IMR-90 (cell line): ENCODE measurements around the gene FNIP1. TPM values are rescaled to one million over a fixed set of nuclear protein-coding genes. Genes with fewer than 3 reads are reported as not detected.

ENCODE experiments used
- ATAC-seq: fragments of 200-7000 bp; cut with Tn5 transposase; 2 replicates; pipeline ENCODE4 v1.9.1; 2020; ENCODE audit warnings: low read depth, mild to moderate bottlenecking, moderate library complexity
- BruUV-seq: library from RNA; stranded (reverse); fragments of 400-500 nt; replicated peaks from 2 replicates; lab custom pipeline; 2021; lab: Mats Ljungman, UMichigan
- CTCF ChIA-PET: fragments of 300-600 bp; formaldehyde crosslinking; extraction: SDS; loops from one replicate; lab custom pipeline; 2021; ENCODE audit warnings: antibody characterized with exemption; lab: Yijun Ruan, JAX
- POLR2A ChIA-PET: fragments of 300-600 bp; sonication (Branson Sonifier 250); formaldehyde crosslinking; loops from one replicate; lab custom pipeline; 2022; ENCODE audit warnings: antibody characterized with exemption; ENCODE audit not compliant: unreplicated experiment; lab: Charles Lee
- DNase-seq: peaks from one replicate; pipeline ENCODE4 v3.0.0; 2013
- H2AFZ ChIP-seq: replicated peaks from 2 replicates; pipeline ENCODE3; 2013; ENCODE audit warnings: low read length, mild to moderate bottlenecking; ENCODE audit not compliant: poor library complexity
- H2AK5ac ChIP-seq: 2 replicates; pipeline ENCODE4 v1.6.1; 2013; ENCODE audit warnings: low read depth, low read length, inconsistent platforms
- H2AK9ac ChIP-seq: replicated peaks from 2 replicates; pipeline ENCODE3; 2013; ENCODE audit warnings: mild to moderate bottlenecking, low read depth, low read length, moderate library complexity; ENCODE audit not compliant: poor library complexity
- H2BK120ac ChIP-seq: 2 replicates; pipeline ENCODE4 v1.6.1; 2013; ENCODE audit warnings: low read depth, low read length, inconsistent platforms
- H2BK15ac ChIP-seq: 3 replicates; pipeline ENCODE4 v1.6.1; 2013; ENCODE audit warnings: low read depth, low read length, inconsistent platforms
- H2BK20ac ChIP-seq: 2 replicates; pipeline ENCODE4 v1.6.1; 2013; ENCODE audit warnings: low read depth, mild to moderate bottlenecking, inconsistent platforms, low read length, moderate library complexity
- H2BK5ac ChIP-seq: 2 replicates; pipeline ENCODE4 v1.6.1; 2013; ENCODE audit warnings: mild to moderate bottlenecking, low read depth, low read length, inconsistent platforms; ENCODE audit not compliant: poor library complexity, severe bottlenecking
- H3K14ac ChIP-seq: replicated peaks from 2 replicates; pipeline ENCODE4 v1.6.1; 2013; ENCODE audit warnings: low read depth, low read length, inconsistent platforms
- H3K18ac ChIP-seq: 2 replicates; pipeline ENCODE4 v1.6.1; 2013; ENCODE audit warnings: low read depth, low read length, control low read depth
- H3K23ac ChIP-seq: 2 replicates; pipeline ENCODE4 v1.6.1; 2013; ENCODE audit warnings: low read depth, low read length, inconsistent platforms
- H3K27ac ChIP-seq: 2 replicates; pipeline ENCODE4 v1.5.1; 2013; ENCODE audit warnings: mild to moderate bottlenecking, control low read depth, low read length; ENCODE audit not compliant: insufficient read depth
- H3K27me3 ChIP-seq: 2 replicates; pipeline ENCODE4 v1.6.1; 2013; ENCODE audit warnings: low read length; ENCODE audit not compliant: control insufficient read depth, insufficient read depth
- H3K36me3 ChIP-seq: 2 replicates; pipeline ENCODE4 v1.6.1; 2013; ENCODE audit warnings: low read length, mixed read lengths; ENCODE audit not compliant: control insufficient read depth, insufficient read depth
- H3K4ac ChIP-seq: 2 replicates; pipeline ENCODE4 v1.6.1; 2013; ENCODE audit warnings: low read depth, low read length, inconsistent platforms
- H3K4me1 ChIP-seq: 2 replicates; pipeline ENCODE4 v1.6.1; 2013; ENCODE audit warnings: low read length, mixed read lengths; ENCODE audit not compliant: control insufficient read depth, insufficient read depth
- H3K4me2 ChIP-seq: 2 replicates; pipeline ENCODE4 v1.6.1; 2013; ENCODE audit warnings: low read depth, mild to moderate bottlenecking, control low read depth, low read length, moderate library complexity
- H3K4me3 ChIP-seq: 2 replicates; pipeline ENCODE4 v1.5.1; 2013; ENCODE audit warnings: low read depth, mild to moderate bottlenecking, control low read depth, low read length, moderate library complexity; ENCODE audit not compliant: insufficient read depth
- H3K56ac ChIP-seq: 2 replicates; pipeline ENCODE4 v1.6.1; 2013; ENCODE audit warnings: low read length, inconsistent platforms; ENCODE audit not compliant: insufficient read depth; ENCODE audit errors: extremely low read depth
- H3K79me1 ChIP-seq, 2 experiments: 2 replicates each; pipeline ENCODE4 v1.6.1; 2013; ENCODE audit warnings: low read length in 2 of 2, inconsistent platforms in 1 of 2, low read depth in 1 of 2
- H3K9ac ChIP-seq: 2 replicates; pipeline ENCODE4 v1.6.1; 2013; ENCODE audit warnings: low read depth, low read length, control low read depth
- H3K9me1 ChIP-seq: 2 replicates; pipeline ENCODE4 v1.6.1; 2013; ENCODE audit warnings: low read length, inconsistent platforms; ENCODE audit not compliant: insufficient read depth
- H3K9me3 ChIP-seq: 2 replicates; pipeline ENCODE4 v1.6.1; 2013; ENCODE audit warnings: low read length; ENCODE audit not compliant: control insufficient read depth, insufficient read depth
- H4K20me1 ChIP-seq: 2 replicates; pipeline ENCODE4 v1.6.1; 2013; ENCODE audit warnings: low read length, inconsistent platforms; ENCODE audit not compliant: insufficient read depth
- H4K5ac ChIP-seq: 2 replicates; pipeline ENCODE4 v1.6.1; 2013; ENCODE audit warnings: mild to moderate bottlenecking, low read depth, low read length, control low read depth
- H4K8ac ChIP-seq, 2 experiments: 2 replicates each; pipeline ENCODE4 v1.6.1; 2013; ENCODE audit warnings: low read depth in 2 of 2, low read length in 2 of 2, control low read depth in 1 of 2, inconsistent platforms in 1 of 2
- H4K91ac ChIP-seq: 2 replicates; pipeline ENCODE4 v1.6.1; 2013; ENCODE audit warnings: low read depth, low read length, inconsistent platforms; ENCODE audit not compliant: insufficient read depth
- RAD21 ChIP-seq: IDR thresholded peaks from 2 replicates; pipeline ENCODE4 v1.6.1; 2012; ENCODE audit warnings: low read length, improper control_type of control experiment
- WGBS, 2 experiments: methylation state at CpG; one replicate each; pipeline versions ENCODE4 v1.1.5 to v1.1.7; 2013; ENCODE audit warnings: missing lambda C conversion rate in 2 of 2; ENCODE audit not compliant: insufficient read length in 1 of 2; ENCODE audit errors: extremely low coverage in 2 of 2; 5-methylcytosine and 5-hydroxymethylcytosine counted together
- dilution Hi-C: fragments of 300-500 bp; cut with HindIII; formaldehyde crosslinking; loops from one replicate; pipeline ENCODE4 v1.14.3; 2018; ENCODE audit warnings: low sequenced_read_pairs; ENCODE audit not compliant: unreplicated experiment
- in situ Hi-C: fragments of 300-500 bp; cut with MboI; formaldehyde crosslinking; loops from 3 replicates; pipeline ENCODE4 v1.14.3; 2019; ENCODE audit warnings: low sequenced_read_pairs, inconsistent platforms, mixed read lengths
- intact Hi-C: fragments of 100-400 bp; cut with micrococcal nuclease; formaldehyde crosslinking; loops from 2 replicates; pipeline ENCODE4 v1.10.0; 2022
- polyA plus RNA-seq, 3 experiments: library from polyadenylated mRNA; depleted of rRNA; stranded (reverse); fragments of >200 nt; gene quantifications; 2 replicates each; pipeline ENCODE4 v1.2.3, GENCODE V29; 2012; ENCODE audit warnings: low replicate concordance in 1 of 3
- total RNA-seq: library from RNA; depleted of rRNA; stranded (reverse); fragments of >200 nt; gene quantifications from 2 replicates; pipeline ENCODE4 v1.2.3, GENCODE V29; 2012

Gene FNIP1
- total and polyA plus RNA-seq, 2 of the 4 experiments (the other 2 are of a cell fraction): 5.6 to 34.1 TPM

GRCh38 chr5:131633830-131634229 is 163.0 kb downstream of the FNIP1 start:
- POLR2A ChIA-PET: no interaction called here
- H3K9me3 ChIP-seq: no peaks in the 10 kb centered on the region
- H3K14ac ChIP-seq: no peak overlapping the region
- no peak overlapping the region for H3K56ac ChIP-seq
- peak overlapping the region; percentile 58 for H2BK5ac ChIP-seq
- H3K9me1 ChIP-seq: peaks cover 5% of the 10 kb centered on the region
- H2BK20ac ChIP-seq: no peak overlapping the region
- peaks cover 5% of the 10 kb centered on the region for H3K4me1 ChIP-seq
- H3K79me1 ChIP-seq: peaks cover 2 to 48% of the 10 kb centered on the region in 2 experiments; a peak in 3 of 4 replicates
- dilution Hi-C loops (no loop called here), in situ Hi-C loops (no loop called here), intact Hi-C loops (loop anchor here (2.0 kb wide), 1 partner anchor 41 kb away; no protein-coding TSS in a partner anchor)
- peak overlapping the region; percentile 52; the same call in 1 of the 2 replicates for H3K23ac ChIP-seq
- H3K36me3 ChIP-seq: no peaks in the 10 kb centered on the region
- H2BK15ac ChIP-seq: no peak overlapping the region
- TF ChIP-seq RAD21: no peak
- CTCF ChIA-PET: interaction anchor here (1.1 kb wide), 1 partner anchor 44 kb away, joined by 6 read pairs; no protein-coding TSS in a partner anchor
- H2AK5ac ChIP-seq: no peak overlapping the region
- no peak overlapping the region for H2AFZ ChIP-seq
- DNase-seq (no peak), ATAC-seq (no peak)
- H4K91ac ChIP-seq: no peak overlapping the region
- peak overlapping the region; percentile 66 for H3K4me3 ChIP-seq
- no peak overlapping the region for H2AK9ac ChIP-seq
- H2BK120ac ChIP-seq: no peak overlapping the region
- peak overlapping the region; percentile 78 for H3K4me2 ChIP-seq
- no peak overlapping the region for H3K27ac ChIP-seq
- no CpG with 5 or more reads among the region's 5 CpGs for WGBS, 2 experiments
- no peak overlapping the region for H4K5ac ChIP-seq
- no peaks in the 10 kb centered on the region for H3K27me3 ChIP-seq
- no peak overlapping the region for H3K18ac ChIP-seq
- H4K8ac ChIP-seq: no peak overlapping the region
- BruUV-seq: no TSS peak
- H4K20me1 ChIP-seq: peaks cover 9% of the 10 kb centered on the region; the same call in 1 of the 2 replicates
- H3K4ac ChIP-seq: no peak overlapping the region
- H3K9ac ChIP-seq: peak overlapping the region; percentile 73; the same call in 1 of the 2 replicates
